Endodermal cell (in vitro differentiated cells): Measurements from ENCODE around the gene HNRNPL. TPM values are rescaled to one million over a fixed set of nuclear protein-coding genes. Genes with fewer than 3 reads are reported as not detected.

Experiments used
- DNase-seq: peaks from one replicate; pipeline ENCODE4 v3.0.0-alpha.2; 2017
- H3K27ac ChIP-seq: 2 replicates; pipeline ENCODE4 v1.5.1; 2013; ENCODE audit warnings: mild to moderate bottlenecking, low read depth, low read length, moderate library complexity
- H3K27me3 ChIP-seq: 2 replicates; pipeline ENCODE4 v1.6.1; 2013; ENCODE audit warnings: mild to moderate bottlenecking, low read length, moderate library complexity; ENCODE audit not compliant: insufficient read depth, control insufficient read depth, poor library complexity, severe bottlenecking
- H3K36me3 ChIP-seq: 2 replicates; pipeline ENCODE4 v1.7.0; 2013; ENCODE audit warnings: mild to moderate bottlenecking, low read length, moderate library complexity; ENCODE audit not compliant: control insufficient read depth, insufficient read depth
- H3K4me1 ChIP-seq: one replicate; pipeline ENCODE4 v1.7.0; 2013; ENCODE audit warnings: low read length; ENCODE audit not compliant: control insufficient read depth, insufficient read depth
- H3K4me3 ChIP-seq: 2 replicates; pipeline ENCODE4 v1.5.1; 2013; ENCODE audit warnings: mild to moderate bottlenecking, low read length, moderate library complexity
- H3K9ac ChIP-seq: 2 replicates; pipeline ENCODE4 v1.6.1; 2013; ENCODE audit warnings: mild to moderate bottlenecking, low read length, moderate library complexity; ENCODE audit not compliant: poor library complexity, severe bottlenecking; ENCODE audit errors: extremely low read depth
- H3K9me3 ChIP-seq: 2 replicates; pipeline ENCODE4 v1.6.1; 2013; ENCODE audit warnings: mild to moderate bottlenecking, low read length, moderate library complexity; ENCODE audit not compliant: control insufficient read depth
- H3K27ac Mint-ChIP-seq: 2 replicates; pipeline ENCODE4 v1.8.0; 2020; ENCODE audit warnings: mixed read lengths
- H3K27me3 Mint-ChIP-seq: 2 replicates; pipeline ENCODE4 v1.8.0; 2021; ENCODE audit warnings: mild to moderate bottlenecking, mixed read lengths; ENCODE audit not compliant: insufficient read depth
- H3K36me3 Mint-ChIP-seq: 2 replicates; pipeline ENCODE4 v1.8.0; 2020; ENCODE audit warnings: low read depth, mixed read lengths
- H3K4me1 Mint-ChIP-seq: 2 replicates; pipeline ENCODE4 v1.8.0; 2020; ENCODE audit warnings: mixed read lengths
- H3K4me3 Mint-ChIP-seq: 2 replicates; pipeline ENCODE4 v1.8.0; 2020; ENCODE audit warnings: mild to moderate bottlenecking, moderate library complexity, mixed read lengths
- H3K9me3 Mint-ChIP-seq: 2 replicates; pipeline ENCODE4 v1.8.0; 2020; ENCODE audit warnings: mild to moderate bottlenecking, mixed read lengths
- WGBS, 2 experiments: methylation state at CpG; one replicate each; pipeline versions ENCODE4 v1.1.5 to v1.1.7; 2013; ENCODE audit warnings: missing lambda C conversion rate in 2 of 2, mixed read lengths in 1 of 2; ENCODE audit not compliant: insufficient coverage in 1 of 2, insufficient read length in 1 of 2; 5-methylcytosine and 5-hydroxymethylcytosine counted together
- total RNA-seq, 2 donors: library from RNA; stranded (reverse); fragmentation: NEBNext Ultra II Directional in 1 of 2; extraction: Animal tissue kit (Norgen Biotek cat#: 25700) in 1 of 2; gene quantifications; 2 replicates in 1 of 2; 3 replicates in 1 of 2; pipeline ENCODE4 v1.2.1, GENCODE V29; 2021
- TF ChIP-seq, protein P1 (sequence below): fragments of 200-600 bp; sonication (generic); conservative IDR thresholded peaks from 2 replicates; pipeline ENCODE4 v1.5.0; 2021; ENCODE audit warnings: antibody characterized with exemption, mild to moderate bottlenecking

Gene HNRNPL
- total RNA-seq, 2 donors from 2014 or later, result 607 to 646 TPM

DNA sequence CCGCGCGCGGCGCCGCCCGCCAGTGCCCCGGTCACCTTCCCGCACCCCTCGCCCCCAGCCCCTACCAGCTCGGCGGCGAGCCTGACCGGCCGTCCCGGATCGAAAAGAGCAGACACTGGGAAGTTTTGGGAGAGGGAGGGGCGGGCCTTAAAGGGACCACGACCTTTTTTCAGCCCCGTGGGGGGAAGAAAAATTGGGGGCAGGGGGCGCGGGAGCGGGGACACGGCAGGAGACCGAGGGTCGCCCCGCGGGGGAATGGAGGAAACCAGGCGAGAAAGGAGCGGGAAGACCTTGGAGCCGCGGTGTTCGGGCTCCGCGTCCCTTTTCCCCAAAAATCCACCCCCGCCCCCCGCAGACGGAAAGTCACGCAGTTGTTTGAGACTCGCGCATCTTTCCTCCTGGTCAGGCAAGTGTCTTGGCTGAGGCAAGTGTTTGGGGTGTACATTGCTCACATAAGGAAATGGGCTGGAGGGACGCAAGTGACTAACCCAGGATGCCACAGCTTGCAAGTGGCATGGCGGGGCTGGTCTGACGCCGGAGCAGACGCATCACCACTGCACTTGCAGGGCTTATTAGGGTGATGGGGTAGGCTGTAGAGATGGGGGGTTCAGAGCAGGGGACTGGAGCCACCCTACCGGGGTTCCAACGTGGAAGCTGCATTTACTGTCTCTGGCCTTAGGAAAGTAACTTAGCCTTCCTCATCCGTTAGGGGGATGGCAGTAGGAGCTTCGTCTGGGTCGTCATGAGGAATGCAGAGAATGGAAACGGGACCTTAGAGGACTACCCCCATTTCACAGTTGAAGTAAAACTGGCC, 2.7 kb upstream of the HNRNPL start:
- Histone ChIP-seq H3K9me3 (no peaks in the 10 kb centered on the region), H3K27ac (peak overlapping the region; percentile 87), H3K36me3 (peaks cover 12% of the 10 kb centered on the region), H3K4me3 (peak overlapping the region; percentile 88), H3K9ac (peak overlapping the region; percentile 95), H3K4me1 (peaks cover 4% of the 10 kb centered on the region), H3K27me3 (no peaks in the 10 kb centered on the region)
- peak overlapping the region; percentile 99 for H3K27ac Mint-ChIP-seq
- peaks cover 16% of the 10 kb centered on the region for H3K4me1 Mint-ChIP-seq
- TF ChIP-seq, protein P1, sequence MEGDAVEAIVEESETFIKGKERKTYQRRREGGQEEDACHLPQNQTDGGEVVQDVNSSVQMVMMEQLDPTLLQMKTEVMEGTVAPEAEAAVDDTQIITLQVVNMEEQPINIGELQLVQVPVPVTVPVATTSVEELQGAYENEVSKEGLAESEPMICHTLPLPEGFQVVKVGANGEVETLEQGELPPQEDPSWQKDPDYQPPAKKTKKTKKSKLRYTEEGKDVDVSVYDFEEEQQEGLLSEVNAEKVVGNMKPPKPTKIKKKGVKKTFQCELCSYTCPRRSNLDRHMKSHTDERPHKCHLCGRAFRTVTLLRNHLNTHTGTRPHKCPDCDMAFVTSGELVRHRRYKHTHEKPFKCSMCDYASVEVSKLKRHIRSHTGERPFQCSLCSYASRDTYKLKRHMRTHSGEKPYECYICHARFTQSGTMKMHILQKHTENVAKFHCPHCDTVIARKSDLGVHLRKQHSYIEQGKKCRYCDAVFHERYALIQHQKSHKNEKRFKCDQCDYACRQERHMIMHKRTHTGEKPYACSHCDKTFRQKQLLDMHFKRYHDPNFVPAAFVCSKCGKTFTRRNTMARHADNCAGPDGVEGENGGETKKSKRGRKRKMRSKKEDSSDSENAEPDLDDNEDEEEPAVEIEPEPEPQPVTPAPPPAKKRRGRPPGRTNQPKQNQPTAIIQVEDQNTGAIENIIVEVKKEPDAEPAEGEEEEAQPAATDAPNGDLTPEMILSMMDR, result no peak
- H3K4me3 Mint-ChIP-seq, result peak overlapping the region; percentile 85
- 2 to 4% methylated on average over 13 to 50 of the region's 52 CpGs for WGBS, 2 experiments
- peak; percentile 77 for DNase-seq
- H3K9me3 Mint-ChIP-seq, result peaks cover 18% of the 10 kb centered on the region
- no peaks in the 10 kb centered on the region for H3K27me3 Mint-ChIP-seq
- H3K36me3 Mint-ChIP-seq, result peaks cover 16% of the 10 kb centered on the region

DNA sequence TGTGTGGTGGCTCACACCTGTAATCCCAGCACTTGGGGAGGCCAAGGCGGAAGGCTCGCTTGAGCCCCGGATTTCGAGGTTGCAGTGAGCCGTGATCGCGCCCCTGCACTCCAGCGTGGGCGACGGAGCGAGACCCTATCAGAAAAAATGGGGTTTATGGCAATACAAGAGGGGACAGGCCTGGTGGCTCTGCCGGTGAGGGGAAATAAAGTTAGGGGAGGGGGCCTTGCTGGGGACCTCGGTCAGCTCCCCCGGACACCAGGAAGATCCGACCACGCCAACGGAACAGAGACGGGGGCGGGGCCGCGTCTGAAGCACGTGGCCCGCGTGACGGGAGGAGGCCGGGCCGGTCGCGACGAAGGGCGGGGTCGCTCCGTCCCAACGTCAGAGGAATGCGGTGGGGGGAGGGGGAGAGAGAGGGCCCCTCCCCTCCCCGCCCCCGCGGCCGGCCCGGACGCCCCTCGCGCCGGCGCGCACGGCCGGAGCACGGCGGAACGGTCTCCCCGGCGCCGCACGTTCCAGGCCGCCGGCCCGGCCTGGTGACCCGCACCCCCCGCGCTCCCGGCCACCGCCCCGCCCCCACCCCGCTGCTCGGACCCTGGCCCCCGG, 1.9 kb upstream of the HNRNPL start:
- peak overlapping the region; percentile 99 for H3K27ac Mint-ChIP-seq
- Histone ChIP-seq H3K9ac (peak overlapping the region; percentile 95), H3K27me3 (no peaks in the 10 kb centered on the region), H3K9me3 (no peaks in the 10 kb centered on the region), H3K36me3 (peaks cover 19% of the 10 kb centered on the region), H3K4me1 (peaks cover 8% of the 10 kb centered on the region), H3K27ac (peak overlapping the region; percentile 87), H3K4me3 (peak overlapping the region; percentile 86)
- H3K27me3 Mint-ChIP-seq, result no peaks in the 10 kb centered on the region
- H3K4me3 Mint-ChIP-seq, result peak overlapping the region; percentile 85
- WGBS, 2 experiments, result 2 to 15% methylated on average over 12 to 64 of the region's 67 CpGs
- peaks cover 22% of the 10 kb centered on the region for H3K36me3 Mint-ChIP-seq
- peaks cover 17% of the 10 kb centered on the region for H3K4me1 Mint-ChIP-seq
- peak; percentile 95 for DNase-seq
- H3K9me3 Mint-ChIP-seq, result peaks cover 17% of the 10 kb centered on the region
- TF ChIP-seq, protein P1, result no peak

DNA sequence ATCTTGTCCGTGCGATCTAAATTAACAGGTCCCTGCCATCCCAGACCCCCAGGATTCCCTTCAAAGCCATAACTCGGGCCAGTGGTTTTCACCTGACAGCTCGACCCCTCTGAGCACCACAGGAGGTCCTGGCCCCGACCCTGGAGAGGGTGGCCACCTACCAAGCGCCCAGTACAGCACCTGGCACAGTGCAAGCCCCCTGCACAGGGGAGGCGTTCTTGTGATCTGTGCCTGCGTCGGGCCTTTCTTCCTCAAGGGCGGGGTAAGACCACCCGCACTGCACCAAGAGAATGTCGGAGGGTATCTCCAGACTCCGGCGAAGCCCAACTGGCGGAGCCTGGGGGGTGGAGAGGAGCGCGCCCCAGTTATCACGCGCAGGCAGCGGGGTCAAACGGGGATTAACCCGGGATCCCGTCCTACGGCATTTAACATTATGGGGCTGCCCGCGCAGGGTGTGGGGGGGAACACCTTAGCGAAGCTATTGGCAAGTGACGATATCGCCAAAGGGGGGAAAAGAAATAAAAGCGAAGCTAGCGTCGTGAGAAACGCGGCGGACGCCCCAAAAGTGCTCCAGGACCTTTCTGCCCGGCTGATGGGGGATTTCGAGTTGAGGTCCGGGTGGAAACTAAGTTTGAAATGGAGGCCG, 1.3 kb upstream of the HNRNPL start:
- Histone ChIP-seq H3K36me3 (peaks cover 25% of the 10 kb centered on the region), H3K4me1 (peaks cover 8% of the 10 kb centered on the region), H3K27me3 (no peaks in the 10 kb centered on the region), H3K9ac (peak overlapping the region; percentile 62), H3K9me3 (no peaks in the 10 kb centered on the region), H3K4me3 (peak overlapping the region; percentile 86), H3K27ac (peak overlapping the region; percentile 83)
- Mint-ChIP-seq H3K4me3 (peak overlapping the region; percentile 85), H3K36me3 (peaks cover 27% of the 10 kb centered on the region), H3K27me3 (no peaks in the 10 kb centered on the region), H3K27ac (peak overlapping the region; percentile 99), H3K9me3 (peaks cover 11% of the 10 kb centered on the region), H3K4me1 (peaks cover 17% of the 10 kb centered on the region)
- TF ChIP-seq, protein P1, result peak; percentile 1
- DNase-seq, result no peak
- WGBS, 2 experiments, result 15 to 23% methylated on average over 34 to 40 of the region's 40 CpGs
